ENCODE measurements around the gene SEC31A.
"Not testable (repeated sequence)": the region's sequence is repeated elsewhere in the genome, so short reads cannot be mapped to it uniquely, and the experiment has no call there.

The SEC31A gene

DNA sequence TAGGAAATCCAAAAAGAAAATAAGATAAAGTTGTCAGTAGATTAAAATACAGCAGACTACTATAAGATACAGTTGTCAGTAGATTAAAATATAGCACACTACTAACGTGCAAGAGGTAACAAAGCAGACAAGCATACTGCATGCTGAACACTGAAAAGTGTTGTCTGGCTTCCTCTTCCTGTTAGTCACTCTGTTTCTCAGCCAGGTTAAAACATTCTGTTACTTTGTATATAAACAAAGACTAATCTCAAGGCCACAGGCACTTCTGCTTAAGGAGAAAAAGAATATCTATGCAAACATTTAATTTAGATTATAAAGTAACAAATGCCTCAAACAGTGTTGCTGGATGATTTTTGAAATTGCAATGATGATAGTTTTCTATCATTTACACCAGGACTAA lies 51.3 kb downstream of the SEC31A start:
- TF ChIP-seq, protein P1, sequence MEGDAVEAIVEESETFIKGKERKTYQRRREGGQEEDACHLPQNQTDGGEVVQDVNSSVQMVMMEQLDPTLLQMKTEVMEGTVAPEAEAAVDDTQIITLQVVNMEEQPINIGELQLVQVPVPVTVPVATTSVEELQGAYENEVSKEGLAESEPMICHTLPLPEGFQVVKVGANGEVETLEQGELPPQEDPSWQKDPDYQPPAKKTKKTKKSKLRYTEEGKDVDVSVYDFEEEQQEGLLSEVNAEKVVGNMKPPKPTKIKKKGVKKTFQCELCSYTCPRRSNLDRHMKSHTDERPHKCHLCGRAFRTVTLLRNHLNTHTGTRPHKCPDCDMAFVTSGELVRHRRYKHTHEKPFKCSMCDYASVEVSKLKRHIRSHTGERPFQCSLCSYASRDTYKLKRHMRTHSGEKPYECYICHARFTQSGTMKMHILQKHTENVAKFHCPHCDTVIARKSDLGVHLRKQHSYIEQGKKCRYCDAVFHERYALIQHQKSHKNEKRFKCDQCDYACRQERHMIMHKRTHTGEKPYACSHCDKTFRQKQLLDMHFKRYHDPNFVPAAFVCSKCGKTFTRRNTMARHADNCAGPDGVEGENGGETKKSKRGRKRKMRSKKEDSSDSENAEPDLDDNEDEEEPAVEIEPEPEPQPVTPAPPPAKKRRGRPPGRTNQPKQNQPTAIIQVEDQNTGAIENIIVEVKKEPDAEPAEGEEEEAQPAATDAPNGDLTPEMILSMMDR (IDR thresholded peaks at IDR 0.05; ENCODE audit: unreplicated experiment in 3 of 3): no peak
- Mint-ChIP-seq H3K4me3 (no peak overlapping the region), H3K27ac (no peak overlapping the region), H3K4me1 (no peaks in the 10 kb centered on the region), H3K9me3 (no peaks in the 10 kb centered on the region), H3K27me3 (ENCODE audit: low read depth) (no peaks in the 10 kb centered on the region), H3K36me3 (ENCODE audit: low read depth) (peaks cover 72% of the 10 kb centered on the region)

GRCh38 chr4:82833696-82834313 lies 57.1 kb downstream of the SEC31A start:
- peaks cover 79% of the 10 kb centered on the region for H3K36me3 Mint-ChIP-seq (ENCODE audit: low read depth)
- H3K9me3 Mint-ChIP-seq: peaks cover 10% of the 10 kb centered on the region
- no peak overlapping the region for H3K4me3 Mint-ChIP-seq
- H3K27me3 Mint-ChIP-seq (ENCODE audit: low read depth): no peaks in the 10 kb centered on the region
- H3K27ac Mint-ChIP-seq: no peak overlapping the region
- no peaks in the 10 kb centered on the region for H3K4me1 Mint-ChIP-seq
- TF ChIP-seq, protein P1 (IDR thresholded peaks at IDR 0.05; ENCODE audit: unreplicated experiment in 3 of 3): no peak

DNA sequence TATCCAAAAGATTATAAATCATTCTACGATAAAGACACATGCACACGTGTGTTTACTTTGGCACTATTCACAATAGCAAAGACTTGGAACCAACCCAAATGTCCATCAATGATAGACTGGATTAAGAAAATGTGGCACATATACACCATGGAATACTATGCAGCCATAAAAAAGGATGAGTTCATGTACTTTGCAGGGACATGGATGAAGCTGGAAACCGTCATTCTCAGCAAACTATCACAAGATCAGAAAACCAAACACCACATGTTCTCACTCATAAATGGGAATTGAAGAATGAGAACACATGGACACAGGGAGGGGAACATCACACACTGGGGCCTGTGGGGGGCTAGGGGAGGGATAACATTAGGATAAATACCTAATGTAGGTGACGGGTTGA lies 57.9 kb downstream of the SEC31A start:
- H3K27me3 Mint-ChIP-seq (ENCODE audit: low read depth); H3K9me3 Mint-ChIP-seq; H3K4me1 Mint-ChIP-seq; H3K27ac Mint-ChIP-seq; H3K4me3 Mint-ChIP-seq: not testable (repeated sequence)
- H3K36me3 Mint-ChIP-seq (ENCODE audit: low read depth): peaks cover 79% of the 10 kb centered on the region

GRCh38 chr4:82825425-82825824 lies 65.5 kb downstream of the SEC31A start:
- peaks cover 73% of the 10 kb centered on the region for H3K36me3 Mint-ChIP-seq (ENCODE audit: low read depth)
- no peak overlapping the region for H3K4me3 Mint-ChIP-seq
- no peaks in the 10 kb centered on the region for H3K27me3 Mint-ChIP-seq (ENCODE audit: low read depth)
- H3K27ac Mint-ChIP-seq: no peak overlapping the region
- TF ChIP-seq, protein P1 (IDR thresholded peaks at IDR 0.05; ENCODE audit: unreplicated experiment in 3 of 3): no peak
- H3K9me3 Mint-ChIP-seq: no peaks in the 10 kb centered on the region
- H3K4me1 Mint-ChIP-seq: no peaks in the 10 kb centered on the region

DNA sequence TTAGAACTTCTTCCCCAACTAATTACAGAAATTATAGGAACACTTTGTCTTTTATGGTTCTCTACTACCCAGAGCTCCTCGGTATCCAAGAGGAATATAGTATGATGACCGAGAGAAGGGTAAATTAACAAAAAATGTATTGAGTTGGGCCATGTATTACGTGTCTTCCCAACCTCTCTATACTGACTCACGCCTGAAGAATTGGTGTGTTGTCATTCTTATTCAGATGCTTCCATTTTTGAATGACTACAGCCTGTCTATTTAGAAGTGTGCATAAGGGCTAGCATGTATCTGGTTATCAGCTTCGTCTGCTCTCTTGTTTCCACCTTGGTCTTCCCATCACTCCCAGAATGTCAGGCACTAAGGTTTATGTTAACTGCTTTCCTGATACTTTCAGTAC lies 67.9 kb downstream of the SEC31A start:
- no peaks in the 10 kb centered on the region for H3K4me1 Mint-ChIP-seq
- TF ChIP-seq, protein P1 (IDR thresholded peaks at IDR 0.05; ENCODE audit: unreplicated experiment in 3 of 3): no peak
- H3K4me3 Mint-ChIP-seq: no peak overlapping the region
- peaks cover 78% of the 10 kb centered on the region for H3K36me3 Mint-ChIP-seq (ENCODE audit: low read depth)
- H3K27ac Mint-ChIP-seq: no peak overlapping the region
- H3K27me3 Mint-ChIP-seq (ENCODE audit: low read depth): no peaks in the 10 kb centered on the region
- no peaks in the 10 kb centered on the region for H3K9me3 Mint-ChIP-seq

- TF ChIP-seq, protein P1 (IDR thresholded peaks at IDR 0.05; ENCODE audit: unreplicated experiment in 3 of 3): no peak
- Mint-ChIP-seq H3K27me3 (ENCODE audit: low read depth) (no peaks in the 10 kb centered on the region), H3K27ac (no peak overlapping the region), H3K4me3 (no peak overlapping the region), H3K9me3 (no peaks in the 10 kb centered on the region), H3K4me1 (no peaks in the 10 kb centered on the region), H3K36me3 (ENCODE audit: low read depth) (peaks cover 73% of the 10 kb centered on the region)
These were observed 70.3 kb downstream of the SEC31A start for GRCh38 chr4:82820689-82821088.
